A204.1 (cell line): ENCODE results near the gene CTBP2.

Source experiments
- FAIRE-seq: peaks from 2 replicates; lab custom pipeline; 2012; peaks lifted over from hg19 to GRCh38; lab: Jason Lieb, UNC

The CTBP2 gene

DNA sequence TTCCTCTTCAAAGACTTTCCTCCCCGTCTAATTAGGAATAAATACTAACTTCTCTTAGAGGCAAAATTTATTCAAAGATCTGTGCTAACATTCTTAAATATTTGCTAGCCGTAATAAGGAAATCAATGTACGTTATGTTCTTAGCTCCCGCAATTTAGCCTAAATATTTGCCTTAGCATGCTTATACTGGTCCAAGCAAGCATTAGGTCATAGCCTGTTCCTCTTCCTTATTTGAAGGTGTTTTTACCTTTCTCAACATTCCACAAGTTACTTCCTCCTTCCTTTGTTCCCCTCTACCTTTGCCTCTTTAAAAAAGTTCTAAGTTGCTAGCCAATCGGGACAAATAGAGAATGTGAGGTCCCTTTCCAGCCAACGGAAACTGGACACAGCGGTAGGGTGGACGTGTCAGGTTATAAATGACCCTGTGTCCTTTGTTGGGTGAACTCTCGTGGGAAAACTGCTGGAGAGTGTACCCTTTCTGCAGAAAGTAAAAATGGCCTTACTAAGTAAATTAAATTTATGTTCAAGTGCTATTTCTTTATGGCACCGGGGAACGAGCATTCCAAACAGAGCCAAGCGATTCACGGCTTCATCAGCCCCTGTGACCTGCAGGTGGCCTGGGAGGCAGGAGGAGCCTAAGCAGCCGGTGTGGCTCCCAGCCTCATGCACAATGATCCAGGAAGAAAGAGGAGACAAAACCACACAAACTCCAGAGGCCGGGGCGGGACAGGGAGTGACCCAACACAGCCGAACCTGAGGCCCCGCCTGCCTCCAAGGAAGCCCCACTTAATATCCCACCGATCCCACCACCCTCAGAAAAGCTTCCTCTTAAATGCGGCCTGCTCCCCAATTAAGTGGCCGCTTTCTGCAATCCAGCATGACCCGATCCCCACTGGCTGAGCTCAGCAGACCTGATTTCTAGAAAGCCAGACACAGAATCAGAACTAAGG, 151.4 kb downstream of the CTBP2 start:
- no peak for FAIRE-seq

DNA sequence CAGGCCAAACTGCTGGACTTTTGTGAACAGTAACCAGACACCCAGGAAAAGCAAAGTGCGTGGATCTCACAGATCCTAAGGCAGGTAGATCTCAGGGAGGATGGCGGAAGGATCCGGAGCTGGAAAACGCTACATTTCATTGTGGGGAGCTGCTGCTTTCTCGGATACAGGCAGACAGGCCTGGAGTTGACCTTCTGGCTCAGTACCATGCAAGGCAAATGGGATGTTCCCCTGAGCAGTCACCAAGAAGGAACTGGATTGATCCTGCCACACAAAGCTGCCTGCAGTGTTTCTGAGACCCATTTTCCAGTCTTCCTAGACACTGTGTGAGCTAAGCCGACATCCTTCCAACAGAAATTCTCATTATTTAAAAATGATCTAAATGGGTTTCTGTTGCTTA, 152.9 kb downstream of the CTBP2 start:
- FAIRE-seq, result no peak

- no peak for FAIRE-seq
These were observed 153.4 kb downstream of the CTBP2 start for GRCh38 chr10:125006921-125007426.

DNA sequence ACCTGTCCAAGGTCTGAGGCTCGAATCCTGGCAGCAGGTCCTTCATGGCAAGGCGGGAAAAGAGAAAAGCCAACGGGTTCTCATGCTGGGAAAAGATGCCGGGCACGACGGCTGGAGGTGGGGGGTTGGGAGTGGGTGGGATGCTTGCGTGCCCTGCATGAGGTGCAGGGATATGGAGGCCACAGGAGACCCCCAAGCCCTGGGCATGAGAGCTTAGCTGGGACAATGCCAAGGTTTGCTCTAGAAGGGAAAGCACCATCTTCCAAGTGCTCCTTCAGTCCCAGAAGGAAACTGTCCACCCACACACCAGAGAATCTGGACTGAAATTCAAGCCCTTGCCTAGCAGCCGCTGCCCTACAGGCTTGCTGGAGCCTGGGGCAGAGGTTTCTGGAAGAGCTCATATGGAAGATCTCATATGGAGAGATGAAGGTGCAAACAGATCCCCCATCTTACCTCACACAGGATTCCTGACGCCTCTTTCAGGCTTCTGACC, 154.1 kb downstream of the CTBP2 start:
- FAIRE-seq, result no peak

DNA sequence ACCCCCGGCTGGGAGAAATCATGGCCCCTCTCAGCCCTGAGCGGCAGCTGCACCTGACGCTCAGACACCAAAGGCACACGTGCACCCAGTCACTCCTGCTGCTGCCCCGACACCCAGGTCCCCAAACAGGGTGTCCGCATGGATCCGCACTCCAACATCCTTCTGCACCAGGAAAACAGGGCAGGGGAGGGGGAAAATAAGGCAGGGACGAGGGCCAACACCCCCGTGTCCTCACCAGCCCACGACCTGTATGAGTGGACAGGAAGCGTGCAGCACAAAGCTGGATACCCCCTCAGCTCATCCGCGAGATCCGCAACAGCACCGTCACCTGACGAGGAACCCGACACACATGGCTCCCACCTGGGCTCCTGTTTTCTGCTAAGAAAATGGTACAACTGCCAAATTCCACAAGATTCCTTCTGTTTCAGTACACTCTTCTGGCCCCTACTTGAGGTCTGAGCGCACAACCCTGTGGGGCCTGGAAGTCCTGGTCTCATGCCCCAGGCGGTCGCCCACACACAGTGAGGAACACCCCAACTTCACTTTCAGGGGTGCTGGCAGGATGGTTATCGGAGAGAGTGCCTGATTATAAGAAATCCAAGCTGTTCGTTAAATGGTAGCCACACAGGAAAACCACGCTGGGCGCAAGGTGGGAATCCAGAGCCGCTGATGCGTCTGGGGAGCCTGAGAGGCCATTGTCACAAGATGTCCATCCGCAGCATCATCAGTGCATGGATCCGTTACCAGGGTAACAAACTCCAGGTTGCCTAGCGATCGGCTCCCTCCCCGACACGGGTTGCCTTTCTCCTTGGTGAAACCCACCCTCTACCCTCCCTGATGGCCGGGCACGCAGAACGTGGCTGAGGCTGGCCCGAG, 154.8 kb downstream of the CTBP2 start:
- no peak for FAIRE-seq

DNA sequence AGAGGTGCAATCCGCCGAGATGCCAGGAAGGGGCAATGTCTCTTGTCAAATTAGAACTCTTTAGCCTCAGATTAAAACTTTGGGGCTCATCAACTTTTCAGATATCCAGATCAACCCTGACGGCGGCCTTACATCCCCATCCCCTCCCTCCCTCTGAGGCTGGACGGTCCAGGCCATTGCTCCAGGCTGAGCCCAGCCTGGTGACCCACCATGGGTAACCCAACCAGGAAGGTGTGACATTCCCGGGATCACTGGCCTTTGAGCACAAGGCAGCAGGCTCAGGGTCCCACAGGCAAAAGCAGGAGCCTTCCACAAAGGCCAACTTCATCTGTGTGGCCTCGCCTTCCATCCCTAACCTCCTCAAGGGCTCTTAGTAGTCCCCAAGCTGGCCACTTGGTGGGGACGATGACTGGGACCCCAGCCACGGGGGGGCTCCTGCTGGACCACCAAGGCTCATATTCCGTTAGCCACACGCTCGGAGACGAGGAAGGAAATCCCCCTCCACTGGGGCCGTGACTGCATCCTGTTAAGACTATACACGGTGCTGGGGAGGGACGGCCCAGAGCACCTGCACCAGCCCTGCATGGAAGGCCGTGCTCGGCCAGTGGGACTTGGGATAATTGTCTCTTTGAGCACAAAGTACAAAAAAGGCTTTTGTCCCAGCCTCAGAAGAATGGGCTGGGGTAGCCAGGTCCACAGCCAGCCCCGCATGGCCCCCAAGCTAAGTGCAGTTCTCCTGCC, 155.6 kb downstream of the CTBP2 start:
- FAIRE-seq, result no peak

DNA sequence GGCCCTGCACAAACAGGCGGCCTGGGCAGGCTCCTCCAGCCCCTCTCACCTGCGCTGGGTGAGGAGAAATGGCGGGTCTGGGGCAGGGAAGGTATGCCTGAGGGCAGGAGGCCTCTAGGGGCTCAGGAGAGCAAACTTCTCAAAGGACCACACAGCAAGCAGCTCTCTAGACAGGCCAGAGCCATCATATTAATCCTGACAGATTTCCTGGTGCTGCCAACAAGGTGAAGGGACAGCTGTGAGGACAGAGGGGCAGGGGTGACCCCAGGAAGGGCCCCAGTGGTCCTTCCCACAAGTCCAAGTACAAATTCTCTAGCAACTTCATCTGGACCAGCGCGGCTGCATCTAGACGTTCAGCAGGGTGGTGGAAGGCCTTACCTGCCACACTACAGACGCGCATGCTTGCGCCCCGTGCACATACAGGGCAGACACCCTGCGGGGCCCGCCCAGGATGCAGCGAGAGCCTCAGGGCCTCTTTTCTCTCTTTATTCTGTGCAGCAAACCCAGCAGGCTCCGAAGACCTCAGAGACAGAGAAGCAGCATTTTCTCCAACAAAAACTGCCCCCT, 156.4 kb downstream of the CTBP2 start:
- FAIRE-seq, result no peak

DNA sequence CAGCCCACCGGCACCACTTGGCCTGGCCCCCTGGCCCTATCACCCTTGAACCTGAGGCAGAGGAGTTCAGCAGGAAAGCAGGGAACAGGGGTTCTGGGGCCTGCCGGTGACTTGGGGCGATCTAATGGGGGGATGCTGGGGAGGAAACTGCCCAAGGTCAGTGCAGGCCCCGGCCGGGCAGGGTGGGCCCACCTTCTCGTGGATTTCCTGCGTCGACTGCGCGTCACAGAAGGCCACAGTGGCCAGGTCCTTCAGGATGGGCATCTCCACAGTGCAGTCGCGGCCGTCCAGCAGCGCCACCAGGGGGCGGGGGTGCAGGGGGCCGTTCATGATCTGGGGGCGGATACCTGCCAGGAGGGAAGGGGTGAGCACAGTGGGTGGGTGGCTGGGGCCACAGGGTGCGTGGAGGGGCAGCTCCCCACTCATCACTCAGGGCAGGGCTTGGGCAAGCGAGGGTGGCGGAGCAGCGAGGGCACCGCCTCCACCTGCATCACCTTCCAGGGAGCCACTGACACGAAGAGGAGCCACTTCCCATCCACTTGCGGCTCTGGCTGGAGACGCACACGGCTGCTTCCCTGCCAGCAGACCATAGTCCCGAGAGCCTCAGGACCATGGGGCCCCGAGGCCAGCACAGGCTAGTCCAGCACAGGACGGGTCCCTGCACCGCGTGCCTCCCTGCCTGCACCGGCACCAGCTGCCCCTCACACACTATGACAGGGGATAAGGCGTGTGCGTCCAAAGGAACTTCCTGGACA, 157.0 kb downstream of the CTBP2 start:
- no peak for FAIRE-seq

DNA sequence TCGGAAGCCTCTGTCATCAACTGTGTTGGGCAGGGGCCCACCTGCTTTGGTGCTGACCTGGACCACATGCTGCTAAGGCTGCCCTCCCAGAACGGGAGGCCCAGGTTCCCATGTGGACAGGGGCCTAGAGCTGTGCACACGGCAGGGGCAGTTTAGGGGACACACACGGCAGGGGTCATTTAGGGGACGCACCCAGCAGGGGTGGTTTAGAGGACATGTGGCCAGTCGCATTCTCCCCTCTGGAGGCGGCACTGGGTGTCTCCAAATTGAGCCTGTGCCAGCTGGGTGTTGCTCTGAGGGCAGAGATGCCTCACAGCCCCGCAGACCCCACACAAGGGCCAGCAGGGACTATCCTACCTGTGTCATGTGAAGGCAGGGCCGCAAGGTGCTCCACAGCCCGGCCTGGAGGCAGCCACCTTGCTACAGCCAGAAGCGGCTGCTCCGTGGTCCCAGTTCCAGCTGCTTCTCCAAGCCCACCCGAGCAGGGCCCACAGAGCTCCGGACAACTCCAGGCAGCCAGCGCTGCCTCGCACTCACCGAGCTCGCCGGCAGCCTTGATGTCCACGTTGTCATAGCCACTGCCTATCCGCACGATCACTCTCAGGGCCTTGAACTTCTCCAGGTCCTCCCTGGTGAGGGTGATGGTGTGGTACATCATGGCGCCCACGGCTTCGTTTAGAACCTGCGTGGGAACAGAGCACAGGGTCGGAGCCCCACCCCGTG, 157.8 kb downstream of the CTBP2 start:
- no peak for FAIRE-seq

- FAIRE-seq, result no peak
These were observed 158.3 kb downstream of the CTBP2 start for GRCh38 chr10:125002047-125002422.

DNA sequence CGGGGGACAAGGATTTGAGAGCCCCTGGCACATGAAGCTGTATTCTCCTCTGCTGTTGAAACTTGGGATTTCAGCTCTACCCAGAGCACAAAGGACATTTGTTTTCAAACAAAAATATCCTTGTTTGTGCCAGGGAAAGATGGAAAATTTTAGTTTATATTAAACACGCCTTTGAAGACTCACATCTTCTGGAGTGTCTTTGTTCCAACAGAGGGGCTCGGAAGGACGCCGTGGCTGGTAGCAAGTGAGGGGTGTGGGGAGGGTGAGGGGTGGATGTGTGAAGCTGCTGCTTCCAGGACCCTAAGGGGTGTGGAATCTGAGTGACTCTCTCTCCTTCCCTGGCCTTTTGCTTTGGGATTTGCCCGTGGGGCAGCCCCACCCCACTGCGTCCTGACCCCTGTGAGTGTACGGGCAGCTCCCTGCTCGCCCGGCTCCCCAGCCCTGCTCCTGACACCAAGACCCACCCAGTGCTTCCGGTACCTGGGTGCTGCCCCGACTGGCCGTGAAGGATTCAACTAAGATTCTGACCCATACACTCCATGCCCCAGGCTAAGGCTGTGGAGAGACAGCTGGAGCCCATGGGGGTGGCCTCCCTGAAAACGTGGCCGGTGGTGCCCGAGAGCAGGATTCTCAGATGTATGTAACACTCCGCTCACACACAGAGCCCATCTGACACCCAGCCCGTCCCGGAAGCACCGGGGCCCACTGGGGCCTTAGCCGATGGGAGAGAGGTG, 158.9 kb downstream of the CTBP2 start:
- FAIRE-seq, result no peak

DNA sequence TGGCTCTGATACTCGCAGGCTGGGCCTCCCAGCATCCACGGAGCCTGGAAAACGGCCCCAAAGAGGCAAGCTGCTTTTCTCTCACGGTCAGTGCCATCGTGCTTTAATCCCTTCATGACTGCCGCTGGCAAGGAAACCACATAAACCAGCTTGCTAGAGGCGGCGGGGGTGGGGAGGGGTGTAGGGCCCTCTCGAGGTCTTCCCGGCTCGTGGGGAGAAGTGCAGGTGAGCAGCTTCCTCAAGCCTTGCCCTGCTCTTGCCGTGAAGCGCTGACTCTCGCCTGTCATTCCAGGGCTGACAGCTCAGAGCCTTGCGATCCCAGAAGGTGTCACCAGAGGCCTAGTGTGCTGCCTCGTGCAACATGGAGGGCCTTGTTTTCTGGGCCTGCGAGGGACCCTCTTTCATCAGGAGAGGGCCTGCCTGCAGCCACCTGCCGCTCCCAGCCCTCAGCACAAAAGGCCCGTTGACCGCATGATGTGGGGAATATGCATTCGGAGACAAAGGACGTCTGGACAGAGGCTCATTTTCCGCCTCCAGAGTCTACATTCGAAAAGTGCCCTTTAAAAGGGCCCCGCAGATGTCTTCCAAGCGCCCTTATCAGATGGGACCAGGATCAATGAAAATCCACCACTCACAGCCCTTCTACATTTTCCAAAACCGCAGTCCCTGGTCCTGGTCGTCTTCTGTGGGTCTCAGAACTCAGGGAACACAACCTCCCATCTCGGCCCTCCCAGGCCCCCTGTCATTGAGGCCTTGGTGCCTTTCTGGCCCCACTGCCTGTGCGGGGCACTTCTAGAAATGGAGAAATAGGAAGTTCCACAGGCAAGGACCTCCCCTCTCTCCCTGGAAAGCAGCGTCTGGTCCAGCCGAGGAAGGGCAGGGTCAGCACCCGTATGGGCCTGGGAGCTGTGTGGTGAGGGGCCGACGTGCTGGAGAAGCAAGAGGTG, 159.7 kb downstream of the CTBP2 start:
- no peak for FAIRE-seq

GRCh38 chr10:124999433-125000365, 160.7 kb downstream of the CTBP2 start:
- no peak for FAIRE-seq

GRCh38 chr10:124998624-124999291, 161.6 kb downstream of the CTBP2 start:
- FAIRE-seq, result no peak

- FAIRE-seq, result no peak
These were observed 162.4 kb downstream of the CTBP2 start for GRCh38 chr10:124997771-124998623.

GRCh38 chr10:124997306-124997705, 163.1 kb downstream of the CTBP2 start:
- no peak for FAIRE-seq
